ENCODE measurements around the gene TPM1. TPM values are rescaled to one million over a fixed set of nuclear protein-coding genes. Genes with fewer than 3 reads are reported as not detected.

The TPM1 gene
- total RNA-seq, 1 donor from 2014 or later: 498 TPM

- intact Hi-C loops (cut with DNase I): no loop called here
- Histone ChIP-seq H3K27me3 (no peaks in the 10 kb centered on the region), H3K4me3 (no peak overlapping the region), H3K4me1 (no peaks in the 10 kb centered on the region), H3K27ac (no peak overlapping the region), H3K9me3 (no peaks in the 10 kb centered on the region), H3K36me3 (no peaks in the 10 kb centered on the region)
- TF ChIP-seq POLR2AphosphoS5 (IDR thresholded peaks at IDR 0.05; ENCODE audit: insufficient read depth in 1 of 2, low read depth in 1 of 2): no peak
- no peak for TF ChIP-seq CTCF (IDR thresholded peaks at IDR 0.05)
- TF ChIP-seq POLR2A (IDR thresholded peaks at IDR 0.05): no peak
- DNase-seq (ENCODE audit: extremely low spot score in 2 of 2): no peak
Observed at GRCh38 chr15:62997441-62997840, 45.1 kb upstream of the TPM1 start.

GRCh38 chr15:62998262-62998890 is 44.2 kb upstream of the TPM1 start:
- intact Hi-C loops (cut with DNase I): no loop called here
- TF ChIP-seq POLR2AphosphoS5 (IDR thresholded peaks at IDR 0.05; ENCODE audit: insufficient read depth in 1 of 2, low read depth in 1 of 2) (no peak), CTCF (IDR thresholded peaks at IDR 0.05) (no peak), POLR2A (IDR thresholded peaks at IDR 0.05) (no peak)
- Histone ChIP-seq H3K9me3 (no peaks in the 10 kb centered on the region), H3K4me3 (no peak overlapping the region), H3K27me3 (no peaks in the 10 kb centered on the region), H3K4me1 (no peaks in the 10 kb centered on the region), H3K36me3 (no peaks in the 10 kb centered on the region), H3K27ac (no peak overlapping the region)
- no peak for DNase-seq (ENCODE audit: extremely low spot score in 2 of 2)

- DNase-seq (ENCODE audit: extremely low spot score in 2 of 2): no peak
- TF ChIP-seq CTCF (IDR thresholded peaks at IDR 0.05): no peak
- TF ChIP-seq POLR2AphosphoS5 (IDR thresholded peaks at IDR 0.05; ENCODE audit: insufficient read depth in 1 of 2, low read depth in 1 of 2): no peak
- no peaks in the 10 kb centered on the region for H3K4me1 ChIP-seq
- intact Hi-C loops (cut with DNase I): no loop called here
- H3K27me3 ChIP-seq: no peaks in the 10 kb centered on the region
- H3K27ac ChIP-seq: no peak overlapping the region
- H3K36me3 ChIP-seq: no peaks in the 10 kb centered on the region
- H3K9me3 ChIP-seq: no peaks in the 10 kb centered on the region
- no peak overlapping the region for H3K4me3 ChIP-seq
Observed at GRCh38 chr15:62999178-62999577, 43.4 kb upstream of the TPM1 start.

GRCh38 chr15:62999923-63000561 is 42.5 kb upstream of the TPM1 start:
- intact Hi-C loops (cut with DNase I): no loop called here
- H3K9me3 ChIP-seq: no peaks in the 10 kb centered on the region
- no peaks in the 10 kb centered on the region for H3K36me3 ChIP-seq
- no peak overlapping the region for H3K27ac ChIP-seq
- H3K4me3 ChIP-seq: no peak overlapping the region
- H3K4me1 ChIP-seq: no peaks in the 10 kb centered on the region
- no peak for DNase-seq (ENCODE audit: extremely low spot score in 2 of 2)
- TF ChIP-seq POLR2AphosphoS5 (IDR thresholded peaks at IDR 0.05; ENCODE audit: insufficient read depth in 1 of 2, low read depth in 1 of 2) (no peak), POLR2A (IDR thresholded peaks at IDR 0.05) (no peak), CTCF (IDR thresholded peaks at IDR 0.05) (no peak)
- H3K27me3 ChIP-seq: no peaks in the 10 kb centered on the region

GRCh38 chr15:63000706-63001105 is 41.8 kb upstream of the TPM1 start:
- Histone ChIP-seq H3K27ac (no peak overlapping the region), H3K4me3 (no peak overlapping the region), H3K9me3 (no peaks in the 10 kb centered on the region), H3K4me1 (no peaks in the 10 kb centered on the region), H3K36me3 (no peaks in the 10 kb centered on the region), H3K27me3 (no peaks in the 10 kb centered on the region)
- no peak for DNase-seq (ENCODE audit: extremely low spot score in 2 of 2)
- no peak for TF ChIP-seq CTCF (IDR thresholded peaks at IDR 0.05)
- no peak for TF ChIP-seq POLR2AphosphoS5 (IDR thresholded peaks at IDR 0.05; ENCODE audit: insufficient read depth in 1 of 2, low read depth in 1 of 2)
- no peak for TF ChIP-seq POLR2A (IDR thresholded peaks at IDR 0.05)
- intact Hi-C loops (cut with DNase I): no loop called here

All from vagina (tissue), 2 donors.